PFSK-1 (cell line): Measurements from ENCODE around the gene ROBO2.

Source experiments
- TAF1 ChIP-seq: IDR thresholded peaks from 2 replicates; pipeline ENCODE4 v1.6.1; 2012; ENCODE audit warnings: low read length, control low read depth, borderline replicate concordance; ENCODE audit not compliant: insufficient read depth
- TF ChIP-seq, protein P1 (sequence below), 2 experiments: IDR thresholded peaks; 2 replicates each; pipeline versions ENCODE4 v1.6.1 to v1.8.0; 2011 to 2012; ENCODE audit warnings: low read depth in 2 of 2, low read length in 2 of 2, control low read depth in 1 of 2, inconsistent platforms in 1 of 2, mild to moderate bottlenecking in 1 of 2, moderate library complexity in 1 of 2; ENCODE audit not compliant: insufficient read depth in 1 of 2

DNA sequence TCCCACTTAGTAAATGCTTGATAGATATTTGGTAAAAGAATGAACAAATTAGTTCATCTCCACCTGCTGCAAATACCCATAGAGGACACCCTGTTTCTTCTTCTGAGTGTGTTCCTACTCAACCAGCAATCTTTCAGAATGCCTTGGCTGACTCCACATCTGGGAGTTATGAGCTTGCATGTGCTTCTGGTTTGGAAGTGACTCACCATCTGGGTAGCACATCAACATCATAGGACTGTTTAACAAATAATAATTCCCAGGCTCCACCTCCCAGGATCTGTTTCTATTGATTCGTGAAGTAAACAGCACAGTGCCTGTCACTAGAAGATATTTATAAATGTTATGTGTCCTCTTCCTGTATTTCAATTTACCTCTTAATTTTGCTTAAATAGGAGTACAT lies 580.1 kb downstream of the ROBO2 start:
- no peak for TF ChIP-seq TAF1
- TF ChIP-seq, protein P1, sequence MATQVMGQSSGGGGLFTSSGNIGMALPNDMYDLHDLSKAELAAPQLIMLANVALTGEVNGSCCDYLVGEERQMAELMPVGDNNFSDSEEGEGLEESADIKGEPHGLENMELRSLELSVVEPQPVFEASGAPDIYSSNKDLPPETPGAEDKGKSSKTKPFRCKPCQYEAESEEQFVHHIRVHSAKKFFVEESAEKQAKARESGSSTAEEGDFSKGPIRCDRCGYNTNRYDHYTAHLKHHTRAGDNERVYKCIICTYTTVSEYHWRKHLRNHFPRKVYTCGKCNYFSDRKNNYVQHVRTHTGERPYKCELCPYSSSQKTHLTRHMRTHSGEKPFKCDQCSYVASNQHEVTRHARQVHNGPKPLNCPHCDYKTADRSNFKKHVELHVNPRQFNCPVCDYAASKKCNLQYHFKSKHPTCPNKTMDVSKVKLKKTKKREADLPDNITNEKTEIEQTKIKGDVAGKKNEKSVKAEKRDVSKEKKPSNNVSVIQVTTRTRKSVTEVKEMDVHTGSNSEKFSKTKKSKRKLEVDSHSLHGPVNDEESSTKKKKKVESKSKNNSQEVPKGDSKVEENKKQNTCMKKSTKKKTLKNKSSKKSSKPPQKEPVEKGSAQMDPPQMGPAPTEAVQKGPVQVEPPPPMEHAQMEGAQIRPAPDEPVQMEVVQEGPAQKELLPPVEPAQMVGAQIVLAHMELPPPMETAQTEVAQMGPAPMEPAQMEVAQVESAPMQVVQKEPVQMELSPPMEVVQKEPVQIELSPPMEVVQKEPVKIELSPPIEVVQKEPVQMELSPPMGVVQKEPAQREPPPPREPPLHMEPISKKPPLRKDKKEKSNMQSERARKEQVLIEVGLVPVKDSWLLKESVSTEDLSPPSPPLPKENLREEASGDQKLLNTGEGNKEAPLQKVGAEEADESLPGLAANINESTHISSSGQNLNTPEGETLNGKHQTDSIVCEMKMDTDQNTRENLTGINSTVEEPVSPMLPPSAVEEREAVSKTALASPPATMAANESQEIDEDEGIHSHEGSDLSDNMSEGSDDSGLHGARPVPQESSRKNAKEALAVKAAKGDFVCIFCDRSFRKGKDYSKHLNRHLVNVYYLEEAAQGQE (IDR thresholded peaks at IDR 0.05; ENCODE audit: insufficient read depth in 1 of 2, low read depth in 2 of 2, low read length in 2 of 2): no peak
